ENCODE data around the gene TMEM232.
"Not testable (repeated sequence)": the region's sequence is repeated elsewhere in the genome, so short reads cannot be mapped to it uniquely, and the experiment has no call there.

The TMEM232 gene

GRCh38 chr5:110687485-110687884 lies 39.0 kb downstream of the TMEM232 start:
- Mint-ChIP-seq H3K9me3 (peaks cover 15% of the 10 kb centered on the region), H3K4me1 (ENCODE audit: low read depth) (peaks cover 22% of the 10 kb centered on the region), H3K27ac (no peak overlapping the region), H3K27me3 (ENCODE audit: low read depth) (peaks cover 7% of the 10 kb centered on the region), H3K36me3 (ENCODE audit: low read depth) (peaks cover 2% of the 10 kb centered on the region), H3K4me3 (peak overlapping the region; percentile 25)
- no peak for DNase-seq (ENCODE audit: low spot score)

DNA sequence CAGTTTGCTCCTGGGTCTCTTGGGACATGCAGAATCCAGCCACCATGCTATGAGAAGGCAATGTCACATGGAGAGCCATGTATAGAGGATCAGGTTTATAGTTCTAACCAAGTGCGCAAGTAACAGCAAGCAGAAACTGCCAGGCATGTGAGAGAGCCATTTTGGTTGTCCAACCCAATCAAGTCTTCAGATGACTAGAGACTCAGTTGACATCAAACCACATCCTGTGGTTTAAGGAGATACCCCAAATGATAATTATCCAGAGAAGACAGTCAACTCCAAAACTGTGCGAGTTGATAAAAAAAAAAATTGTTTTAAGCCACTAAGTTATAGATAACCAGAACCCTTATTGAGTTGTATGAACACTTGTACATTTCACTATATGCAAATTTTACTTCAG lies 40.2 kb downstream of the TMEM232 start:
- Mint-ChIP-seq H3K4me3 (no peak overlapping the region), H3K36me3 (ENCODE audit: low read depth) (peaks cover 2% of the 10 kb centered on the region), H3K4me1 (ENCODE audit: low read depth) (peaks cover 22% of the 10 kb centered on the region), H3K27me3 (ENCODE audit: low read depth) (peaks cover 14% of the 10 kb centered on the region), H3K27ac (no peak overlapping the region), H3K9me3 (peaks cover 15% of the 10 kb centered on the region)
- no peak for DNase-seq (ENCODE audit: low spot score)

DNA sequence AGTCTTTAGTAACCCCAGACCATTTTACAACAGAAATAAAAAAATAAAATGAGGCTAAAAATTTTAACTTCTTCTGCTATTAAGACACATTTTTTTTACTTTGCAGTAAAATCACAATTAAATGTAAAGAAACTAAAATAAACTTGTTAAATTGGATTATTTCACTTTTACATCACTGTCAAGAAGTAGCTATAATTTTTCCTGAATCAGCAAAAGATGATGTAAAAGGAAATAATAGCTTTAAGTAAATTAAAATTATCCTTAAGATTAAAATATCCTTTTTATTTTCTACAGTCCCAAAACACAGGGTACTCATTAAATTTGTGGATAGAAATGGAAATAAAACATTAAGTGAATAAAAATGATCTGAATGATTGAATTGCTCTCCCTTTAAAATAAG lies 44.5 kb downstream of the TMEM232 start:
- Mint-ChIP-seq H3K9me3 (peaks cover 7% of the 10 kb centered on the region), H3K36me3 (ENCODE audit: low read depth) (no peaks in the 10 kb centered on the region), H3K27me3 (ENCODE audit: low read depth) (peaks cover 24% of the 10 kb centered on the region), H3K4me1 (ENCODE audit: low read depth) (peaks cover 12% of the 10 kb centered on the region), H3K27ac (no peak overlapping the region), H3K4me3 (no peak overlapping the region)
- DNase-seq (ENCODE audit: low spot score): no peak

DNA sequence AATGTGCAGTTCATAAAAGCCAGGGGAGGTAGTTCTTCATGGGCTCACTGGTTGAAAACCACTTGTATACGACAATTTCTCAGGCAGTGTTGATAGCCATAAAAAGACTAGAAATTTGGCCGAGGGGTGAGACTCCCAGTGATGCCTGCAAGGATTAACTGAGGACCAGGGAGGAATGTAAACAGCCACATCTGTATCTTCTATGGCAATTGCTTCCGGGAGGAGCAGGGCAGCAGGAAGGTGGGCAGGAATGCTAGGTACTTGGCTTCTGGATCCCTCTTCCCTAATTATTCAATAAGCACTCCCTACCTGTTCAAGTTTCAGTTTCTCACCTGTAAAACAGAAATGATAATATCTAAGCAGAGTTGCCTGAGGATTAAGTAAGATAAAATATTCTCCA lies 45.4 kb downstream of the TMEM232 start:
- Mint-ChIP-seq H3K4me1 (ENCODE audit: low read depth) (peaks cover 5% of the 10 kb centered on the region), H3K27ac (no peak overlapping the region), H3K36me3 (ENCODE audit: low read depth) (no peaks in the 10 kb centered on the region), H3K4me3 (no peak overlapping the region), H3K27me3 (ENCODE audit: low read depth) (peaks cover 24% of the 10 kb centered on the region), H3K9me3 (peaks cover under 1% of the 10 kb centered on the region)
- DNase-seq (ENCODE audit: low spot score): no peak

DNA sequence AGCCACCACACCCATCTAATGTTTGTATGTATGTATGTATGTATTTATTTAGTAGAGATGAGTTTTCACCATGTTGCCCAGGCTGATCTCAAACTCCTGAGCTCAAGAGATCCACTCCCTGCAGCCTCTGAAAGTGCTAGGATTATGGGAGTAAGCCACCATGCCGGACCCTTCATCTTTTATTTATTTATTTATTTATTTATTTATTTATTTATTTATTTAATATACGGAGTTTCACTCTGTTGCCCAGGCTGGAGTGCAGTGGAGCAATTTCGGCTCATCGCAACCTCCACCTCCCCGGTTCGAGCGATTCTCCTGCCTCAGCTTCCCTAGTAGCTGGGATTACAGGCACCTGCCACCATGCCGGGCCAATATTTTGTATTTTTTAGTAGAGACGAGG lies 49.9 kb downstream of the TMEM232 start:
- H3K27me3 Mint-ChIP-seq (ENCODE audit: low read depth): peaks cover 12% of the 10 kb centered on the region
- H3K4me3 Mint-ChIP-seq; H3K9me3 Mint-ChIP-seq; H3K27ac Mint-ChIP-seq; DNase-seq (ENCODE audit: low spot score); H3K36me3 Mint-ChIP-seq (ENCODE audit: low read depth); H3K4me1 Mint-ChIP-seq (ENCODE audit: low read depth): not testable (repeated sequence)

DNA sequence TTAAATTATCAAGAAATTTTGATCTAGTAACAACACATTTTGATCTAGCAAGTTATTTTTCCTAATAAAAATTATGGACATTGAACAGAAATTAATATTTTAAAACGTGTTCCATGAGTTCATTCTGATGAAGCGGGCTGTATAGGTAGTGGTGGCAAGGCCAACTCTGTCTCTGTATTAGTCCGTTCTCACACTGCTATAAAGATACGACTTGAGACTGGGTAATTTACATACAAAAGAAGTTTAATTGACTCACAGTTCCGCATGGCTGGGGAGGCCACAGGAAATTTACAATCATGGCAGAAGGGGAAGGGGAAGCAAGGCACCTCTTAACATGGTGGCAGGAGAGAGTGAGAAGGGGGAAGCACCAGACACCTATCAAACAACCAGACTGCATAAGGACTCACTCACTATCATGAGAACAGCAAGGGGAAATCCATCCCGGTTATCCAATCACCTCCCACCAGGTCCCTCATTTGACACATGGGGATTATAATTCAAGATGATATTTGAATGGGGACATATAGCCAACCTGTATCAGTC lies 61.2 kb downstream of the TMEM232 start:
- Mint-ChIP-seq H3K27ac (no peak overlapping the region), H3K4me1 (ENCODE audit: low read depth) (no peaks in the 10 kb centered on the region), H3K9me3 (no peaks in the 10 kb centered on the region), H3K4me3 (no peak overlapping the region), H3K27me3 (ENCODE audit: low read depth) (peaks cover 2% of the 10 kb centered on the region), H3K36me3 (ENCODE audit: low read depth) (no peaks in the 10 kb centered on the region)
- no peak for DNase-seq (ENCODE audit: low spot score)

- DNase-seq (ENCODE audit: low spot score): no peak
- no peaks in the 10 kb centered on the region for H3K36me3 Mint-ChIP-seq (ENCODE audit: low read depth)
- H3K27me3 Mint-ChIP-seq (ENCODE audit: low read depth): no peaks in the 10 kb centered on the region
- no peaks in the 10 kb centered on the region for H3K9me3 Mint-ChIP-seq
- H3K4me3 Mint-ChIP-seq: no peak overlapping the region
- no peaks in the 10 kb centered on the region for H3K4me1 Mint-ChIP-seq (ENCODE audit: low read depth)
- no peak overlapping the region for H3K27ac Mint-ChIP-seq
Observed at GRCh38 chr5:110663525-110663924, 62.9 kb downstream of the TMEM232 start.

DNA sequence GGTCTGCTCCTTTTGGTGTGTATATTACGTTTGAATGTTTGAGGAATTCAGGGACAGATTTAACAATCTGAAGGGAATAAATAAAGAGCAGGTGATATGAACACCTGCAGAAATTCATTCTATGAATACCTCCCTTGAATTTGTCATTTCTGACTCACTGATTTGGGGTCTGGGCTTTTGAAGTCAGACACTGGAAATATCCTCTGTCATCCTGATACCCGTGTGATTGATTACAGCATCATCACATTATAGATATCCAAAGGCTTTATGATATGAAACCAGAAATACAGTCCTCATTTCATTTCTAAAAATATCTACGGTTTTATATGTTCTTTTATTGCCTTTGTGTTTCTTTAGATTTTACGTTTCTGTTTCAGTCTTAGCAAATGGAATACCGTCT lies 68.5 kb downstream of the TMEM232 start:
- Mint-ChIP-seq H3K4me1 (ENCODE audit: low read depth) (no peaks in the 10 kb centered on the region), H3K4me3 (no peak overlapping the region), H3K9me3 (no peaks in the 10 kb centered on the region), H3K27me3 (ENCODE audit: low read depth) (no peaks in the 10 kb centered on the region), H3K36me3 (ENCODE audit: low read depth) (no peaks in the 10 kb centered on the region), H3K27ac (no peak overlapping the region)
- no peak for DNase-seq (ENCODE audit: low spot score)

DNA sequence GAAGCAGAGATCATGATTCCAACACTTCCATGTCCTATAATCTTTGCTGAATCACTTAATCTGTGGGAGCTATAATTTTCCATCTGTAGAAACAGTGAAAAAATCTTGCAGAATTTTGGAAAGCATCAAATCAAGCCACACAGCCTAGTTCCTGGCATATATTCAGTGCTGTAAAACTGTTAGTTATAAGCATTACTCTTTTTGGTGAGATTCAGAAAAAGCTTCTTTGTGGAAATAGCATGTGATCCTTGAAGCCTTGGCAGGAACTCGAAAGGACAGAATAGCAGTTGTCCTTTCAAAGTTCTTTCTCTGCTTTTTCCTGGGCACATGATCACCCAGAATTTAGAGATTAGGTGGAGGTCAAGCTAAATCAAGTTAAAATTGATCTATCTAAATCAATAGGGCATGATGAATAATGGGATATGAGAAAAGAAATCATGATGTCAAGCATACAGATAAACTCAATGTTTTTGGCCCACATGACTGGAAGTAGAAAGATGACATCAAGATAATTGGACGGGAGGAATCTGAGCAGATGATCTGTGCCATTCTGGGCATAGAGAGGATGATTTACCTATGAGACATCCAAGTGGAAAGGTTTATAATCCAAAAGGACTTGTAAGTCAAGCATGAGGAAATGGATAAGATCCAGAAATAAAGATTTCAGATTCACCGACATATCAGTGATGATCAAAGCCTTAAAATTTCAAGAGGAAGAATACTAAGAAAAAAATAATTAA lies 73.1 kb downstream of the TMEM232 start:
- DNase-seq (ENCODE audit: low spot score): no peak
- Mint-ChIP-seq H3K4me1 (ENCODE audit: low read depth) (no peaks in the 10 kb centered on the region), H3K36me3 (ENCODE audit: low read depth) (no peaks in the 10 kb centered on the region), H3K4me3 (no peak overlapping the region), H3K27me3 (ENCODE audit: low read depth) (peaks cover 2% of the 10 kb centered on the region), H3K9me3 (no peaks in the 10 kb centered on the region), H3K27ac (no peak overlapping the region)

DNA sequence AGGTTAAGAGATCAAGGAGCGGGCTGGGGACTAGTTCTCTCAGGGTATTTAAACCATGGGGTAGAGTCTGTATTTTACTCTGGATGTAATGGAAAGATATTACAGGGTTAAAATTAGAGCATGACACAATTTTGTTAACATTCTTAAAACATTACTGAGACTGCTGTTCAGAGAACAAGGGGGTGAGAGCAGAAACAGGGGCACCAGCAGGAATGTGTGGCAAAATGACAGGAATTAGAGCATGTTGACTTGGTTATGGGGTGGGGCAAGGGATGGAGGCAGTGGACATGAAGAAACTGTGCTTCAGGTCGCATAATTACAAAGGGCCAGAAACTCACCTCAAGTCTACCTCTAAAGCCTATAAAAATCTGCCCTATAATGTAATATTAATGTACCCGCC lies 75.0 kb downstream of the TMEM232 start:
- no peaks in the 10 kb centered on the region for H3K4me1 Mint-ChIP-seq (ENCODE audit: low read depth)
- no peaks in the 10 kb centered on the region for H3K9me3 Mint-ChIP-seq
- no peak overlapping the region for H3K27ac Mint-ChIP-seq
- H3K4me3 Mint-ChIP-seq: no peak overlapping the region
- no peak for DNase-seq (ENCODE audit: low spot score)
- peaks cover 2% of the 10 kb centered on the region for H3K27me3 Mint-ChIP-seq (ENCODE audit: low read depth)
- no peaks in the 10 kb centered on the region for H3K36me3 Mint-ChIP-seq (ENCODE audit: low read depth)

DNA sequence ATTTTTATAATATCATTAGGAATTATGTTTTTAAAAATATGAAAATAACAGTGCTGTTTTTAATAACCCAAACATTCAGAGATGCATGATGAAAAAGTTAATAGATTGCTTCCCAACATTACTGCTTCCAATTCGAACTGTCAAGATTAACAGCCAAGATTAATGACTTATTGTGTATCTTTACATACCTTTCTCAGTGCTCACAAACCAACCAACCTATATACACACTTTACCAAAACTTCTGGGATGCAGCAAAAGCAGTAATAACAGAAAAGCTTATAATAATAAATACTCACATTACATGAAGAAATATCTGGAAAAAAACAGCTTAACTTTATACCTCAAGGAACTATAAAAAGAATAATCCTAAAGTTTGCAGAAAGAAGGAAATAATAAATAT lies 82.1 kb downstream of the TMEM232 start:
- Mint-ChIP-seq H3K36me3 (ENCODE audit: low read depth) (no peaks in the 10 kb centered on the region), H3K4me1 (ENCODE audit: low read depth) (no peaks in the 10 kb centered on the region), H3K27me3 (ENCODE audit: low read depth) (no peaks in the 10 kb centered on the region), H3K9me3 (no peaks in the 10 kb centered on the region), H3K27ac (no peak overlapping the region), H3K4me3 (no peak overlapping the region)
- no peak for DNase-seq (ENCODE audit: low spot score)

- H3K4me1 Mint-ChIP-seq (ENCODE audit: low read depth): peaks cover 4% of the 10 kb centered on the region
- no peaks in the 10 kb centered on the region for H3K36me3 Mint-ChIP-seq (ENCODE audit: low read depth)
- H3K27me3 Mint-ChIP-seq (ENCODE audit: low read depth): no peaks in the 10 kb centered on the region
- no peak overlapping the region for H3K27ac Mint-ChIP-seq
- no peak for DNase-seq (ENCODE audit: low spot score)
- no peak overlapping the region for H3K4me3 Mint-ChIP-seq
- H3K9me3 Mint-ChIP-seq: no peaks in the 10 kb centered on the region
Observed at GRCh38 chr5:110638970-110639902, 87.2 kb downstream of the TMEM232 start.

GRCh38 chr5:110634475-110634874 lies 92.0 kb downstream of the TMEM232 start:
- Mint-ChIP-seq H3K9me3 (no peaks in the 10 kb centered on the region), H3K4me1 (ENCODE audit: low read depth) (peaks cover 5% of the 10 kb centered on the region), H3K36me3 (ENCODE audit: low read depth) (no peaks in the 10 kb centered on the region), H3K4me3 (no peak overlapping the region), H3K27me3 (ENCODE audit: low read depth) (no peaks in the 10 kb centered on the region), H3K27ac (no peak overlapping the region)
- DNase-seq (ENCODE audit: low spot score): no peak

DNA sequence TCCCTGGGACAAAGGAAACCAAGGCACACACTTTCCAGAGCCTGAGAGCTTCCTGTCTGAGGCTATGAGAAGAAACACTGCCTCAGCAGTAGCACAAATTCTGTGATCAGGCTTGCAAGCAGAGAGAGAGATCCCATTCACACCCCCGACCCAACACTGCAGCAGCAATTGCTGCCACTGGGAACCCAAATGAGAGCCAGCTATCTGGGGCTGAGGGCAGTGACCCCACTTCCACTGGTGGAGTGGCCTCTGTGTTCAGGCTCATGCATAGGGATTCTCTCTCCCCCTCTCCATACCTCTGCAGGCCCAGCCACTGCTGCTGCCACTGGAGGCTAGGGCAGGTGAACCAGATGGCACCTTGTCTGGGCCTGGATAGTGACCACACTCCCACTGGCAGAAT lies 95.2 kb downstream of the TMEM232 start:
- Mint-ChIP-seq H3K36me3 (ENCODE audit: low read depth) (no peaks in the 10 kb centered on the region), H3K27ac (no peak overlapping the region), H3K4me1 (ENCODE audit: low read depth) (peaks cover 5% of the 10 kb centered on the region), H3K4me3 (no peak overlapping the region), H3K9me3 (no peaks in the 10 kb centered on the region), H3K27me3 (ENCODE audit: low read depth) (no peaks in the 10 kb centered on the region)
- DNase-seq (ENCODE audit: low spot score): no peak
